Stomach (tissue), 4 donors: ENCODE data around the gene ELMO1.

Experiments
- EP300 ChIP-seq: sonication (generic); formaldehyde crosslinking; IDR thresholded peaks from one replicate; pipeline ENCODE4 v1.6.1; 2017; ENCODE audit warnings: antibody characterized with exemption
- POLR2A ChIP-seq, 4 donors: fragments of 450-650 bp; IDR thresholded peaks; one replicate each; pipeline ENCODE4 v1.6.1; 2016; ENCODE audit warnings: antibody characterized with exemption in 4 of 4, control low read depth in 2 of 4, mild to moderate bottlenecking in 1 of 4, moderate library complexity in 1 of 4
- TF ChIP-seq, protein P1 (sequence below), 7 experiments: fragments of 450-650 bp in 4 of 7; fragments of 200-600 bp in 3 of 7; sonication (generic) in 3 of 7; IDR thresholded peaks; one replicate each; pipeline ENCODE4 v1.5.1; 2016 to 2019; ENCODE audit warnings: antibody characterized with exemption in 7 of 7, control low read depth in 2 of 7, mild to moderate bottlenecking in 1 of 7

DNA sequence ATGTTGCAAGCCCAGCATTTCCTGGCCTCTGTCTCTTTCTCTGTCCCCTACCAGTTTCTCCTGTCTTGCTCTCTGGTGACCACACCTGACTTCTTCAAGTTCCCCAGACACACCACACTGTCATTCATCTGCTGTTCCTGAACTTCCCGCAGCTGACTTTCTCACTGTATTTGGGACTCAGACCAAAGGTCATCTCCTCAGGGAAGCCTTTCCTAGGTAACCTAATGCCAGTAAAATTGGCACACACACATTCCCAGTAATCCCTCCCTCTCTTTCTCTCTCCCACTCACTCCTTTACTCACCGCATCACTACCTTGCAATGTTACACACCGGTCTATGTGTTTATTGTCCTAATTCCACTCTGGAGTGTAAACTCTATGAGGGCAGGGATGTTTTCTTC lies 81.7 kb downstream of the ELMO1 start:
- TF ChIP-seq, protein P1, sequence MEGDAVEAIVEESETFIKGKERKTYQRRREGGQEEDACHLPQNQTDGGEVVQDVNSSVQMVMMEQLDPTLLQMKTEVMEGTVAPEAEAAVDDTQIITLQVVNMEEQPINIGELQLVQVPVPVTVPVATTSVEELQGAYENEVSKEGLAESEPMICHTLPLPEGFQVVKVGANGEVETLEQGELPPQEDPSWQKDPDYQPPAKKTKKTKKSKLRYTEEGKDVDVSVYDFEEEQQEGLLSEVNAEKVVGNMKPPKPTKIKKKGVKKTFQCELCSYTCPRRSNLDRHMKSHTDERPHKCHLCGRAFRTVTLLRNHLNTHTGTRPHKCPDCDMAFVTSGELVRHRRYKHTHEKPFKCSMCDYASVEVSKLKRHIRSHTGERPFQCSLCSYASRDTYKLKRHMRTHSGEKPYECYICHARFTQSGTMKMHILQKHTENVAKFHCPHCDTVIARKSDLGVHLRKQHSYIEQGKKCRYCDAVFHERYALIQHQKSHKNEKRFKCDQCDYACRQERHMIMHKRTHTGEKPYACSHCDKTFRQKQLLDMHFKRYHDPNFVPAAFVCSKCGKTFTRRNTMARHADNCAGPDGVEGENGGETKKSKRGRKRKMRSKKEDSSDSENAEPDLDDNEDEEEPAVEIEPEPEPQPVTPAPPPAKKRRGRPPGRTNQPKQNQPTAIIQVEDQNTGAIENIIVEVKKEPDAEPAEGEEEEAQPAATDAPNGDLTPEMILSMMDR (IDR thresholded peaks at IDR 0.05): no peak
- no peak for TF ChIP-seq POLR2A (IDR thresholded peaks at IDR 0.05)
- TF ChIP-seq EP300: no peak
